ENCODE results near the gene CACNA2D3.

DNA sequence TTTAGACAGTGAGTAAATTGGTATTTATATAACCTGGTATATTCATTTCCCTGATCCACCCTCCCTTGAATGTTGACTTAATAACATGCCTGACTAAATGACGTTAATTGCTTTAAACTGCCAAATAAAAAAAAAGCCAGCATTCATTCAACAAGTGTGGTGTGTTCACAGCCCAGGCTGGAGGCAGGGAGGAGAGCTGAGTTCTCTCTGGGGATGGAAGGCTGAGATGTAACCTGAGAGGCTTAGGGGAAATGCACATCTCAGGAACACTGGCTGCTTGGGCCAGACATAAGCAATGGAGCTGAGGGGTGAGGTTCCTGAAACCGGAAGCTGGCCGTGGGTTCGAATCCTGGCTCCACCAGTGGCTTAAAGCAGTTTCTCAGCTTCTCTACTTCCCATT lies 17.3 kb downstream of the CACNA2D3 start:
- TF ChIP-seq, protein P1, sequence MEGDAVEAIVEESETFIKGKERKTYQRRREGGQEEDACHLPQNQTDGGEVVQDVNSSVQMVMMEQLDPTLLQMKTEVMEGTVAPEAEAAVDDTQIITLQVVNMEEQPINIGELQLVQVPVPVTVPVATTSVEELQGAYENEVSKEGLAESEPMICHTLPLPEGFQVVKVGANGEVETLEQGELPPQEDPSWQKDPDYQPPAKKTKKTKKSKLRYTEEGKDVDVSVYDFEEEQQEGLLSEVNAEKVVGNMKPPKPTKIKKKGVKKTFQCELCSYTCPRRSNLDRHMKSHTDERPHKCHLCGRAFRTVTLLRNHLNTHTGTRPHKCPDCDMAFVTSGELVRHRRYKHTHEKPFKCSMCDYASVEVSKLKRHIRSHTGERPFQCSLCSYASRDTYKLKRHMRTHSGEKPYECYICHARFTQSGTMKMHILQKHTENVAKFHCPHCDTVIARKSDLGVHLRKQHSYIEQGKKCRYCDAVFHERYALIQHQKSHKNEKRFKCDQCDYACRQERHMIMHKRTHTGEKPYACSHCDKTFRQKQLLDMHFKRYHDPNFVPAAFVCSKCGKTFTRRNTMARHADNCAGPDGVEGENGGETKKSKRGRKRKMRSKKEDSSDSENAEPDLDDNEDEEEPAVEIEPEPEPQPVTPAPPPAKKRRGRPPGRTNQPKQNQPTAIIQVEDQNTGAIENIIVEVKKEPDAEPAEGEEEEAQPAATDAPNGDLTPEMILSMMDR (IDR thresholded peaks at IDR 0.05) = no peak
- TF ChIP-seq POLR2AphosphoS5 (IDR thresholded peaks at IDR 0.05) (no peak), POLR2A (IDR thresholded peaks at IDR 0.05) (no peak)

Measured in upper lobe of left lung (tissue), 4 donors.